ENCODE data around the gene BRWD1.

BRWD1 gene

DNA sequence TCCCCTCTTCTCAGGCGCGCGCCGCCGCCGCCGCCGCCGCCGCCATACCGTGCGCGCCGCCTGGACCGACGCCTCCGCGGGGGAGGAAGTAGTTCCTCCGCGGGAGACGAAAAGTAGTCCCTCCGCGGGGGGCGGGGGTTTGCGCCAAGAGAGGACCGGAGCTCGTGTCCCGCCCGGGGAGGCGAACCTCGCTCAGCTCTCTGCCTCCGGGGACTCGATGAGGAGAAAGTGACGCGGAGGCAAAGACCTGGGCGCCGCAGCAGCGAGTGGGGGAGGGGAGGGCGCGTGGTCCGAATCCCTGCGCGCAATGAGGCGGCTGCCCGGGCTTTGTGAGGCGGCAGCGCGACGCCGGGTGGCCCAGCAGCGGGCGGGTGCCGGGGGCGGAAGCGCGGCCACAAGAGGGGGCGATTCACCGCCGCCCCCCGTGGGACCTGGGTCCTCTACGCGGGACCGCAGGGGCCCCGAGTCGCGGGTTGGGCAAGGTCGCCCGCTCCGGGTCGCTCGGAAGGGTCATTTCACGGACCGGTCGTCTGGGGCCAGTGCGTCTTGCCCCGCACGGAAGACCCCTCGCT lies at the start of gene BRWD1:
Gene BRWD1 (minus strand): TSS at position 62 of the 572 bp plus-strand sequence. CDS start 141 bp downstream, outside the sequence.
- peak; percentile 81 for DNase-seq (ENCODE audit: low spot score)

DNA sequence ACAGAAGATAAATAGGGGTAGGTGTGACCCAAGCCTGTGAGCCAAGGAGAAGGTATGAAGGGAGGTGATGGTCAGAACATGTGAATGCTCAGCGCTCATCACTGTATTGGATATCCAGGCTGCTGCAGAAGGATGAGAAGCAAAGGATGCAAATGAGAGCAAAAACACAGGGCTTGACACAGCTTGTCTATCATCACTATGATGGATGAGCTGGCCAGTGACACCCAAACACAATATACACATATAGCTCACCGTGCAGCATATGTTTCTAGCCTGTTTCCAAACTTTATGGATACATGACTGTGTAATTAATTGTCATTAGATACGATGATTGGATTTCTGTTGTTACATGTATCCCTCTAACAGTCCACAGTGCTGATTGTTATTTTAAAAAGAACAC lies 49.3 kb upstream of the BRWD1 start:
- DNase-seq (ENCODE audit: low spot score), result no peak

DNA sequence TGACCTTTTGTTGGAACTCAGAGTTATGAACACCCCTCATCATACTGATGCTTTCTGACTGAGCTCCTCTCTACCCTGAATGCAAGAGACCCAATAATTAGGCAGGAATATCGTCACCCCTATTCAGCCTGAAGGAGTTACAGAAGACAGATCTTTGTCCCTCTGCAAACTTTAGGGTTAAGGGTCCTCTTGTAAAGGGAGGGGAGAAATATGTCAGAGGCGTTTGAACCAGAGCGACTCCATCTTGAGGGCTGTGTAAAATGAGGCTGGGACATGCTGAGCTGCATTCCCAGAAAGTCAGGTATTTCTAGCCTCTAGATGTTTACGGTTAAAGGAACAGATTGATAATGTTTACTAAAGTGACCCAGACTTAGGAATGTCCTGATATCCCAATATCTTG lies 46.0 kb upstream of the BRWD1 start:
- no peak for DNase-seq (ENCODE audit: low spot score)

DNA sequence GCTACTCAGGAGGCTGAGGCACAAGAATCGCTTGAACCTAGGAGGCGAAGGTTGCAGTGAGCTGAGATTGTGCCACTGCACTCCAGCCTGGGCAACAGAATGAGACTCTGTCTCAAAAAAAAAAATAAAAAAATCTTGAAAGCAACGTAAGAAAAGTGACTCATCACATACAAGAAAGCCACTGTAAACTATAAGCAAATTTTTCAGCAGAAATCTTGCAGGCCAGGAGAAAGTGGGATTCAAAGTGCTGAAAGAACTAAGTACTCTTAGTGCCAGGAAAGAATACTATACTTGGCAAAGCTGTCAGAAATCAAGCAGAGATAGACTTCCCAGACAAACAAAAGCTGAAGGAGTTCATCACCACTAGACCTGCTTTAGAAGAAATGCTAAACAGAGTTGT lies 39.9 kb upstream of the BRWD1 start:
- DNase-seq (ENCODE audit: low spot score), result no peak

DNA sequence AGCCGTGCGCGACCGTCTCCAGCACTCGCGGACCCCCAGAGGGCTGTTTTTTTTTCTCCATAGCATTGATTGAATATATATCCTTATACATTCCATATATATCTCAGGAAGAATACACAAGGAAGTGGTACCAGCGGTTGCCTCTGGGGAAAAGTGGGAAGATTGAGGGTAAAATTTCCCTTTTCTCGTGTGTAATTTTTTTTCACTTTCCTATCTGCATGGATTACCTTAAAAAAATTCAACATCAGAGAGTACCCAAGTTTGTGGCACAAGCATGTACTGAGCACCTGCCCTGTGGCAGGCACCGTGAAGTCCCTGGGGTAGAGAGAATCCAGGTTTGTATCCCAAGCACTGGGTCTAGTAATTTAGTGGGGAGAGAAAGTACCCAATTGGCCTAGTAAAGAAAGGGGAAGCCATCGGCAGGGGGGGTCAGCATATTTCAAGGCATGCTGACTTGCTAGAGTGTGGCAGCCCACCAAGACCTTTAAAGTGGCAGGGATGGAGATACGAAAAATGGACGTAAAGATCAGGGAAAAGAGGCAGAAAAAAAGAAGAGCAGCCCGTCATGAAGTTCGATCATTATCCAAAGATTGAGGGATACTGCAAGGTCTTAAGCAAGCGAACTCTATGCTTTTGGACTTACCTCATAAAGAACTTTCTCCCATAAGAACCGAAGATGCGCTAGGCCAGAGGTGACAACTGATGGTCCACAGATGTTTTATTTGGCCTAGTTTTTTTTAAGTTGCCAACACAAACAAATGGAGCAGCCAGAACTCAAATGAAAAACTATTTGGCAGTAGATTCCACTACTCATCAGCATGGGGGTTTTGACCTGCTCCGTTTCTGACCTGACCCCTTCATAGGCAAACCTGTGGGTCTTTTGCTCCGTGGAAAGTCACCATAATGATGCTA lies 36.9 kb upstream of the BRWD1 start:
- no peak for DNase-seq (ENCODE audit: low spot score)

DNA sequence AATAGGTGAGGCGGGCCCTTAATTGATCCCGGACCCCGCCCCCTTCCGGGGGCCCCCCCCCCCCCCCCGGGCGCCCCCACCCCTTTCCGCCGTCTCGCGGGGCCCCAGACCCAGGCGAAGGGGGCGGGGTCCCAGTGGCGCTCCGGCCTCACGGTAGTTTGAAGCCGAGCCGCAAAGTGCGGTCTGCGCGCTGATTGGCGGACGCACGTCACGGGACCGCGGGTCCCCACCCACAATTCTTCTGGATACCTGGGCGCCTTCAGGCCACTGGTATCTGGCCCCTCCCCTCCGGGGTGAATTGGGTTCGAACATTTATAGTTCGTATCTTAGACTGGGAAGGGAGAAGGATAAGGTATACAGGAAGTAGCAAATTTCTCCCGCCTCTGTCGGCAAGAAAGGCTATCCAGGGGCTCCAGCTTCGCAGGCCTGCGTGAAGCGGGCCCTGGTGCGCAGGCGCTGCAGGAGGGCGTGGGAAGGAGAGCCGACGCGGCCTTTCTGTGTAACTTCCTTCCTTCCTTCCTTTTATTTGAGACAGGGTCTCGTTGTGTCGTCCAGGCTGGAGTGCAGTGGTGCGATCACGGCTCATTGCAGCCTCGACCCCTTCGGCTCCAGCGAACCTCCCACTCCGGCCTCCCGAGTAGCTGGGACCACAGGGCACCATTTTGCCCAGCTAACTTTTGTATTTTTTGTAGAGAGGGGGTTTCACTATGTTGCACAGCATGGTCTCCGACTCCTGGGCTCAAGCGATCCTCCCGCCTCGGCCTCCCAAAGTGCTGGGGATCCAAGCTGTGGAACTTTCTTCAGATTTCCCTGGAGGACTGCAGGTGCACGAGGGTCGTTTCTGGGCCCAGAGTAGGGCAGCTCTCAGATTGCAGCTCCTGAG lies 36.0 kb upstream of the BRWD1 start:
- DNase-seq (ENCODE audit: low spot score), result peak; percentile 94

DNA sequence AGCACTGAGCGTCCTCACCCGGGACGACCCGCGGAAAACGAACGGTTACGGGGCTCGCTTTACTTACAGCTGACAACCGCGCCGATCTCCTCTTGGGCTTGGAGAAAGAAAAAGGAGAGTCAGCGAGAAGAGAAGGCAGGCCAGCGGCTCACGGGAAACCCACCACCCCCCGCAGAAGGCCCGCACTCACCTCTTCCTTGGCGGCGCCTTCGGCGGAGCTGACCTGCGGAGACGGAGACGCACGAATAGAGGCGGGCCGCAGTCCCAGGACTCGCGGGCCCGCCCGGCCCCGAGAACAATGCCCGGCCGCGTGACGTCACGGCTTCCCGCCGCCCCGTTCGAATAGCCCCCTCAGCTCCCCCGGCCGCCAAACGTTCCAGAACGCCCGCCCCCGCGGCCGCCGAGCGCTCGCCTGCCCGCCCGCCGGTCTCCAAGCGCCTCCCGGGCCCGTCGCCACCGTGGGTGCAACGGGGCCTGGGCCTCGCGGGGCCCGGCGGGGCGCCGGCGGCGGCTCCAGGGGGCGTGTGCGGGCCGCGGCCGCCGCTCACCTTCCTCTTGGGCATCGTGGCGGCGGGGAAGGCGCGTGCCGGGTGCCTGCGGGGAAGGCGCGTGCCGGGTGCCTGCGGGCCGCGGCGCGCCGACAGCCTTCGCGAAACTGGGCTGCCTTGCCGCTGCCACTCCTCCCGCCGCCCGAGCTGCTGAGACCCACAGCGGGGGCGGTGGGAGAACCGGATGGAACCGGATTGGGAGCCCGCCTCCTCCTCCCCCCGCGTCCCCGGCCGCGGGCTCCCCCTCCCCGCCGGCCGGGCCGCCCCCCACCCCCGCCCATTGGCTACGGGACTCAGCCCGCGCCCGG lies 35.2 kb upstream of the BRWD1 start, which contains the start of gene HMGN1:
Gene HMGN1 (minus strand): TSS at position 734 of the 856 bp plus-strand sequence. CDS start 171 bp downstream, at position 563.
- DNase-seq (ENCODE audit: low spot score), result peak; percentile 75

DNA sequence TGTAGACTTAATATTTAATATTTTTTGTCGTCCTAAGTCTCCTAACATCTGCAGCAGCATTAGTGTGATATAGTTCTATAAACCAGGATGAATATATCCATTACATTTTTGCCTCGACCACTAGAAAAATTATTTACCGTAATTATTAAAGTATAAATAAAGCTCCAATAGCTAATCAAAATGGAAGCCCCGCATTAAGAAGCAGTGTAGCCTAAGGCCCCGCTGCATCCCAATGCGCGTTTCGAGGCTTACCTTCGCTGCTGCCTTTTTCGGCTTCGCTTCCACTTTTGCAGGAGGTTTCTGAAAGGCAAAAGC lies 34.6 kb upstream of the BRWD1 start:
- DNase-seq (ENCODE audit: low spot score), result no peak

DNA sequence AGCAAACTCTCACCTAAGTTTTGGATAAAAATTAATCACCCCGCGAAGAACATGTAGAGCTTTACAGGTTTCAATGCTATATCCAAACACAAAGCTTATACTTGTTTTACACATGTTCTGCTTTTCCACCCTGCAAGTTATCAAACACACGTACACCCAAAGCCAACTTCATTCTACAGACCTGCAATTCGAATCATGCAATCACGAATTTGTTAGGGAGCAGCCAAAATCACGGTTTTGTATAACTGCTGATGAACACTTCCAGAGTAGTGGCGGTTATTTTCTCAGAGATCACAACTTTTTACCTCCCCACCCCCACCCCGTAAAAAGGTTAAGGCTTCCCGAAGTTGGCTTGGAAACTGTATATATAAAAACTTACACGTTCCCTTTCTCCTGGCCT lies 34.1 kb upstream of the BRWD1 start:
- no peak for DNase-seq (ENCODE audit: low spot score)

DNA sequence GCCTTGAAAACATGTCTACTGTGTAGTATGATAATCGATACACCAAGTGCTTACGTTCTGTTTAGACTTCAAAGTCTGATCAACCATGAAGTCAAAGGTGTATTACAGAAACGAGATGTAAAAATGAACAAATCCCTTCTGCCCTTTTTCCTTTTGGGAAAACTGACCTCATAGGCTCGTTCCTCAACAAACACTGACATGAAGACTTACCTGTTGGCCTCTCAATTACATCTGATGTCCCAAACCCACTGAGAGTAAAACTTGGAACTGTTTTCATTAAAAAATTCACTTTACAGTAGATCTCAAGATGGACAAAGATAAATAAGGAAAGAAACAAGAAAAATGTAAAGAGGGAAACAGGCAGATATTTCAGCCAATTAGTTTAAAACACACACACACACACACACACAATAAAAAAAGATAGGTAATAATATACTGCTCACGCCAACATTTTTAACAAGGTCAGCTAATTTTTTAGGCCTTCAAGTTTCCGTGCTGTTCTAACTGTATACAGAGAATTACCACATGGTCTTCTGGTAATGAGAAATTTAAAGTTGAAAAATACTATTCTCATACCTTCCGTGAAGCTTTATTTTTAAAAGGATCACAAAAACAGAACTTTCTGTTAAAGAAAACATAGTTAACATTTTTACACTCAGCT lies 33.4 kb upstream of the BRWD1 start:
- DNase-seq (ENCODE audit: low spot score), result no peak

DNA sequence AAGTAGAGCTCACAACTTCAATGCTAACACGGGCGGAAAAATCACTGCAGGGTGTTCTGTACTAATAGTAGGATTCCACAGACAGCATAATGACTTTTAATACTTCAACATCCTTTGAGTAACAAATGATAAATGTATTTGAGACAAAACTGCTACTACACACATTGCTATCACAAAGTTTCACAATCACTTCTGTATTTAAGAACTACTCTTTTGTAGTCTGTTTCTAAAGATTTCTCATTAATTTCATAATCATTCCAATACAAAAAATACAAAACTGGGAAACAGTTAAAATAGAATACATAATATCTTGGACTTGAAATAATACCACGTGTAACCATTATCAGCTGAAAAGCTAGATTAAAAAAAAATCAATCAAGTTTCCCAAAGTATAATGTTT lies 32.8 kb upstream of the BRWD1 start:
- DNase-seq (ENCODE audit: low spot score), result no peak

DNA sequence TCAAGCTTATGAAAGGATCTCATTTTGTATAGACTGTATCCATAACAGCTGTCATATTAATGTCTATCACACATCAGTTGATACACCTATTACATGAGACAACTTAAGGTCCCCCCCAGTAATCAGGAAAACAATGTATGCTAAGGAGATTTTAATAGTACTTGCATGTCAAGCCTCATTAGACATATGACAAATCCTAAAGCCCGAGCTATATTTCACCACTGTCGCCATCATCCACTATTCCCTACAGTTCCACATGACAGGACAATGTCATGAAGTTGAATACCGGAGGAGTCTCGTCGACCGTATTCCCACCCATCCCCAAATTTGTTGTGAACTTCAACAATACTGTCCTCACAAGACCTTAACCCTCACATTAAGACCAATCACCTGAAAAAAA lies 32.0 kb upstream of the BRWD1 start:
- no peak for DNase-seq (ENCODE audit: low spot score)

DNA sequence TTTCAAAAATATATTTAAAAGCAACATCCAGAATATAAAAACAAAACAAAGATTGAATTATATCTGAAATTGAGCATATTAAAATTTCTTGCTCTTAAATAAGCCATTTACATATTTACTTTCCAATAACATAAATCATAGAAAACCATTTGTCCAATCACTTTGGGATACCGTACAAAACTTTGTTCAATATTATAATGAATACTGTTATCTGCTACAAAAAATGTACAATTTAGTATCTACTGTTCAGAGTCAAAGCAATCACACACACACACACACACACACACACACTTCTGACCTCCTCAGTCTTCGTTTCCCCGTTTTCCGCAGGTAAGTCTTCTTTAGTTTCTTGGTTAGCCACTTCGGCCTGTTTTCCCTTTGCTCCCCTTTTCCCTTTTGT lies 31.4 kb upstream of the BRWD1 start:
- DNase-seq (ENCODE audit: low spot score), result no peak

DNA sequence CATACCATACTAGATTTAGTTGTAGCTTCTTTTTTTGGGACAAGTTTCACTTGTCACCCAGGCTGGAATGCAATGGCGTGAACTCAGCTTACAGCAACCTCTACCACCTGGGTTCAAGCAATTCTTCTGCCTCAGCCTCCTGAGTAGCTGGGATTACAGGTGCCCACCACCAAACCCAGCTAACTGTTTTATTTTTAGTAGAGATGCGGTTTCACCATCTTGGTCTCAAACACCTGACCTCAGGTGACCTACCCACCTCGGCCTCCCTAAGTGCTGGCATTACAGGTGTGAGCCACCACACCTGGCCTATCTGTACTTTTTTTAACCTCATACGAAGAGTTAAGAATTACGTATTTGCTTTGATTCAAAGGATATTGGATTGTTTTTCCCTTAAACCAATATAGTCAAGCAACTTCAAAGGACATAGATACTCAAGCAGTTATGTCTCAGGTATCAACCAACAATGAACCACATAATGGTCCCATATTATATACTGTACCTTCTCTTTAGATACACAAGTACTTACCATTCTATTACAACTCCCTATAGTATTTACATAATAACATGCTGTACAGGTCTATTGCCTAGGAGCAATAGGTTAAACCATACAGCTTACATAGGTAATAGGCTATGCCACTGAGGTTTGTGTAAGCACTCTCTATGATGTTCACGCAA lies 28.0 kb upstream of the BRWD1 start:
- no peak for DNase-seq (ENCODE audit: low spot score)

DNA sequence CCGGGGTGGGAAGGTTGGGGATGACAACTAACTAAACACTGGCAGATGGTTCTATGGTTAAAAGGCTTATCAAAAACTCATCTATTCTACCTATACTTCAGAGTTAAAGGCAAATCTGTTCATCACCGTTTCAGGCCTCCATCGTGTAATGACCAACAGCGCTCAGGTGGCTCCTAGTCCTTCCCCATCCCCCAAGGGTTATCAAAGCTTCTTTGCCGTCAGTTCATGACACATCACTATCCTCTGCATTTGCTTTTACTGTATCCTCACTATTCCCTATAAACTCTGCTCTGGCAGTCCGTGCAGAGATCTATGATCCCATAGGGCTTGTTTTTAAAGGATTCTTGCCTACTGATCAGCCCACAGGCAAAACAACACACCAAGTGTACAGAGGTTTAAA lies 27.3 kb upstream of the BRWD1 start:
- DNase-seq (ENCODE audit: low spot score), result no peak

DNA sequence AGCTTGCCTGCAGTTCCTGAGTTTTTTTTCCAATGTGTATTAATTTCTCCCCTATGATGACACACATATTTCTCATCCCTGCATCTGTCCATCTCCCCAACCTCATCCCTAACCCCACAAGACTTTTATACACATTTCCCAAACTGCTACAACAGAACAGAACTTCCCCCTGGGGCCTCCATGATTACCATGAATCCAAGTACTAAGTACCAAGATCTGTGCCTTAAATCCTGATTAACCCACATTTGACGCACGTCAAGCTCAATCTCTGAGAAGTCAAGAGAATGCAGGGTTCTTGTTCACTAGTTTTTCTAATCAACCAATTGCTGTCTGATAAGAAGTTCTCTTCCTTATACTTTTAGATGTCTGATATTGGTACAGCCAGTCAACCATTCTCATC lies 25.8 kb upstream of the BRWD1 start:
- no peak for DNase-seq (ENCODE audit: low spot score)

DNA sequence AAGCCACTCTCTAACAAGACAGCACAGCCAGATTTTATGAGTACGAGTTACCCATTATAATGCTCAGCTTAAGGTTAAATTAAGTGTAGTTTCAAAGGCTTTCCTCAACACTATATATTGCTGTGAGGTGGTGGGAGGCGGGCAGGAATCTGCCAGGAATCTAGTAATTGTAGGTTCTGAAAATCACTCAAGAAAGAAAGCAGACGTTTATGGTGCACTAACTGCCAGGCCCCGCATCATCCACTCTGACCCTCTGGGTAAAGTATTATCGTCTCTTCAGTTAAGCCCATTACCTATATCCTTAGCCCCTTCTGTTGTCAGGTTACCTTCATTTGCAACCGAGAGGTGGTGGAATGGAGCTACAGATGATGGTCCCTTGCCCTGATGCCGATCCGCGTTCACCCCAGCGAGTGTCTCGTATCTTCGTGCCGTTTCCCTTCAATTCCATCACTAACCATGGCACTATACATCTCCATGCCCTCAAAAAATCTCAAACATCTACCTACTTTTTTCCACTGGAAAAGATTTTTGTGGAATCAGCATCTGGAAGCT lies 23.1 kb upstream of the BRWD1 start:
- DNase-seq (ENCODE audit: low spot score), result no peak

DNA sequence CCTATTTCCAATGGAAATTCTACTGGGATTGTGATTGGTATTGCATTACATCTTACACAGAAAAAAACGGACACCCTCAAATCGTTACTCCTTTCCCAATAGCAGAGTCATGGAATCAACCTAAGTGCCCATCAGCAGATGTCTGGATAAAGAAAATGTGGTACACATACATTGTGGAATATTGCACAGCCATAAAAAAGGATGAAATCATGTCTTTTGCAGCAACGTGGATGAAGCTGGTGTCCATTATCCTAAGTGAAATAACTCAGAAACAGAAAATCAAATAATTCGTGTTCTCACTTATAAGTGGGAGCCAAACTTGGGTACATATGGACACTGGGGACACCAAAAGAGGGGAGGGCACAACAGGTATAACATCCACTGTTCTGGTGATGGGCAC lies 21.2 kb upstream of the BRWD1 start:
- no peak for DNase-seq (ENCODE audit: low spot score)

DNA sequence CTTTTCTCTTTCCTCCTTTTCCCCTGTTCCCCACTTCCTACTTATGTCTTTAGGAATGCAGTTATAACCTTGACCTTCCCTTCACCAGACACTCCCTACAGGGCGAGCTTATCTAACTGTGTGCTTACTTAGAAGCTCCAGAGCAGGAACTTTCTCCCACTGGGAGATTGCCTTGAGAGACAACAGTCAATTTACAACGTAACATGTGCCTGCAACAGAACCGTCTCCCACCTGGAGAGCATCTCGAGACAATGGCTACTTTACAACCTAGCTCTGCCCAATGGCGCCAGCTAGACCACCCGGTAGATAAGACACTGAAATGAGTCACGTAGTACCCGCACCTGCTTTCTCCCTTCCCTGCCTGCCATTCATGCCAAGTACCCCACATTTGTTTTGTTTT lies 18.7 kb upstream of the BRWD1 start:
- DNase-seq (ENCODE audit: low spot score), result no peak

DNA sequence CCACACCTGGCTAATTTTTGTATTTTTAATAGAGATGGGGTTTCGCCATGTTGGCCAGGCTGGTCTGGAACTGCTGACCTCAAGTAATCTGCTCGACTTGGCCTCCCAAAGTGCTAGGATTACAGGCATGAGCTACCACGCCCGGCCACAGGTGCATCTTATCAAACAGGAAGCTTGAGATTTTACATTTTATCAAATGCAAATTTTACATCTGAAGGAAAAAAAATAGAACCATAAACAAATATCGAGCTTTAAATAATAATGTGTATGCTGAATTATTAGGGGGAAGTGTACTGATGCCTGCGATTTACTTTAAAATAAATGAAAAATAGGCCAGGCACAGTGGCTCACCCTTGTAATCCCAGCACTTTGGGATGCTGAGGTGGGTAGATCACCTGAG lies 16.6 kb upstream of the BRWD1 start:
- DNase-seq (ENCODE audit: low spot score), result no peak
